ENCODE data around the gene NCR2. TPM values are rescaled to one million over a fixed set of nuclear protein-coding genes. Genes with fewer than 3 reads are reported as not detected.

NCR2 gene
- total and polyA plus RNA-seq, 2 of the 13 experiments (the other 11 are each of a cell fraction or from before 2014, with no cell fraction given): not detected

GRCh38 chr6:41377071-41377470 lies 41.7 kb downstream of the NCR2 start:
- no peaks in the 10 kb centered on the region for H4K20me1 ChIP-seq (ENCODE audit: insufficient read depth, low read length)

GRCh38 chr6:41379306-41379705 lies 43.9 kb downstream of the NCR2 start:
- no TSS peak for BruUV-seq (replicated peaks)
- ATAC-seq: no peak
- ChIA-PET CTCF (ENCODE audit: low intra/inter-chr PET ratio, low total read pairs) (interaction anchor here (1.3 kb wide), 1 partner anchor 10 kb away, joined by 3 read pairs; no protein-coding TSS in a partner anchor), POLR2A (no interaction called here)
- Histone ChIP-seq H4K20me1 (ENCODE audit: insufficient read depth, low read length) (no peaks in the 10 kb centered on the region), H3K4me2 (ENCODE audit: low read depth, low read length) (no peak overlapping the region), H3K9me3 (ENCODE audit: low read length) (no peaks in the 10 kb centered on the region), H3K27ac (ENCODE audit: extremely low read length, insufficient read depth, low read length) (no peak overlapping the region), H2AFZ (ENCODE audit: low read length) (no peak overlapping the region), H3K9ac (ENCODE audit: insufficient read depth, low read depth, low read length) (no peak overlapping the region), H3K4me3 (replicated peaks in 1 of 3; ENCODE audit: insufficient read depth in 1 of 3, low read depth in 2 of 3, low read length in 3 of 3) (no peak overlapping the region), H3K4me1 (ENCODE audit: insufficient read depth, low read length) (no peaks in the 10 kb centered on the region), H3K36me3 (replicated peaks in 1 of 2; ENCODE audit: control insufficient read depth in 1 of 2, insufficient read depth in 2 of 2, low read length in 2 of 2) (no peaks in the 10 kb centered on the region), H3K79me2 (ENCODE audit: insufficient read depth, low read length) (no peaks in the 10 kb centered on the region), H3K27me3 (ENCODE audit: control insufficient read depth in 1 of 2, insufficient read depth in 2 of 2, low read length in 2 of 2) (peaks cover 3 to 40% of the 10 kb centered on the region in 2 experiments; a peak in 3 of 5 replicates)
- intact Hi-C loops (cut with micrococcal nuclease; ENCODE audit: unreplicated experiment) (no loop called here), in situ Hi-C loops (cut with HindIII; ENCODE audit: extremely low pct_ligation_motif_present, low pct_unique_long_range_greater_than_20kb) (no loop called here)
- DNase-seq (ENCODE audit: low spot score): no peak
- FAIRE-seq: peak; percentile 39
- TF ChIP-seq, protein P1, sequence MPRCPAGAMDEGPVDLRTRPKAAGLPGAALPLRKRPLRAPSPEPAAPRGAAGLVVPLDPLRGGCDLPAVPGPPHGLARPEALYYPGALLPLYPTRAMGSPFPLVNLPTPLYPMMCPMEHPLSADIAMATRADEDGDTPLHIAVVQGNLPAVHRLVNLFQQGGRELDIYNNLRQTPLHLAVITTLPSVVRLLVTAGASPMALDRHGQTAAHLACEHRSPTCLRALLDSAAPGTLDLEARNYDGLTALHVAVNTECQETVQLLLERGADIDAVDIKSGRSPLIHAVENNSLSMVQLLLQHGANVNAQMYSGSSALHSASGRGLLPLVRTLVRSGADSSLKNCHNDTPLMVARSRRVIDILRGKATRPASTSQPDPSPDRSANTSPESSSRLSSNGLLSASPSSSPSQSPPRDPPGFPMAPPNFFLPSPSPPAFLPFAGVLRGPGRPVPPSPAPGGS (CRISPR knock-in tag; IDR thresholded peaks at IDR 0.05): no peak
- TF ChIP-seq ZFP62 (CRISPR knock-in tag; IDR thresholded peaks at IDR 0.05) (no peak), ZBTB1 (CRISPR knock-in tag; IDR thresholded peaks at IDR 0.05; ENCODE audit: borderline replicate concordance) (no peak), RXRB (CRISPR knock-in tag; IDR thresholded peaks at IDR 0.05; ENCODE audit: borderline replicate concordance) (no peak), DNMT1 (CRISPR knock-in tag; IDR thresholded peaks at IDR 0.05) (no peak), AHR (CRISPR knock-in tag; IDR thresholded peaks at IDR 0.05) (no peak), RBM39 (IDR thresholded peaks at IDR 0.05; ENCODE audit: low read depth, low read length, poor library complexity, severe bottlenecking) (no peak), BRF2 (CRISPR knock-in tag; IDR thresholded peaks at IDR 0.05) (no peak), SMYD3 (CRISPR knock-in tag; IDR thresholded peaks at IDR 0.05) (no peak)

More at GRCh38 chr6:41377071-41377470, 41.7 kb downstream of the NCR2 start:
- H3K27me3 ChIP-seq (ENCODE audit: control insufficient read depth in 1 of 2, insufficient read depth in 2 of 2, low read length in 2 of 2): peaks cover 1 to 51% of the 10 kb centered on the region in 2 experiments; a peak in 4 of 5 replicates
- no peak for ATAC-seq
- H3K27ac ChIP-seq (ENCODE audit: extremely low read length, insufficient read depth, low read length): no peak overlapping the region
- peaks cover 13% of the 10 kb centered on the region for H3K4me1 ChIP-seq (ENCODE audit: insufficient read depth, low read length)
- H3K4me2 ChIP-seq (ENCODE audit: low read depth, low read length): no peak overlapping the region
- ChIA-PET POLR2A (no interaction called here), CTCF (ENCODE audit: low intra/inter-chr PET ratio, low total read pairs) (no interaction called here)
- H3K4me3 ChIP-seq (replicated peaks in 1 of 3; ENCODE audit: insufficient read depth in 1 of 3, low read depth in 2 of 3, low read length in 3 of 3): no peak overlapping the region
- H3K79me2 ChIP-seq (ENCODE audit: insufficient read depth, low read length): no peaks in the 10 kb centered on the region
- WGBS (ENCODE audit: low lambda C conversion rate): 35% methylated on average over 4 of the region's 4 CpGs
- in situ Hi-C loops (cut with HindIII; ENCODE audit: extremely low pct_ligation_motif_present, low pct_unique_long_range_greater_than_20kb) (no loop called here), intact Hi-C loops (cut with micrococcal nuclease; ENCODE audit: unreplicated experiment) (no loop called here)
- BruUV-seq (replicated peaks): no TSS peak
- no peaks in the 10 kb centered on the region for H3K36me3 ChIP-seq (replicated peaks in 1 of 2; ENCODE audit: control insufficient read depth in 1 of 2, insufficient read depth in 2 of 2, low read length in 2 of 2)
- TF ChIP-seq AHR (CRISPR knock-in tag; IDR thresholded peaks at IDR 0.05): no peak
- TF ChIP-seq FOXK1 (CRISPR knock-in tag; IDR thresholded peaks at IDR 0.05; ENCODE audit: borderline replicate concordance, low read depth): no peak
- TF ChIP-seq SYNCRIP (IDR thresholded peaks at IDR 0.05; ENCODE audit: insufficient read depth, low read depth, low read length): no peak
- no peak for TF ChIP-seq SMAD9 (CRISPR knock-in tag; IDR thresholded peaks at IDR 0.05)
- TF ChIP-seq TRIM22 (IDR thresholded peaks at IDR 0.05): no peak
- TF ChIP-seq ZNF619 (CRISPR knock-in tag; IDR thresholded peaks at IDR 0.05): no peak
- TF ChIP-seq KLF11 (CRISPR knock-in tag; IDR thresholded peaks at IDR 0.05): no peak
- no peak overlapping the region for H3K9ac ChIP-seq (ENCODE audit: insufficient read depth, low read depth, low read length)
- FAIRE-seq: no peak
- DNase-seq (ENCODE audit: low spot score): no peak
- no peak overlapping the region for H2AFZ ChIP-seq (ENCODE audit: low read length)
- H3K9me3 ChIP-seq (ENCODE audit: low read length): no peaks in the 10 kb centered on the region

Data from HepG2 (cell line).